Measurements from ENCODE around the gene ZHX3.
"Not testable (repeated sequence)": the region's sequence is repeated elsewhere in the genome, so short reads cannot be mapped to it uniquely, and the experiment has no call there.

The ZHX3 gene

DNA sequence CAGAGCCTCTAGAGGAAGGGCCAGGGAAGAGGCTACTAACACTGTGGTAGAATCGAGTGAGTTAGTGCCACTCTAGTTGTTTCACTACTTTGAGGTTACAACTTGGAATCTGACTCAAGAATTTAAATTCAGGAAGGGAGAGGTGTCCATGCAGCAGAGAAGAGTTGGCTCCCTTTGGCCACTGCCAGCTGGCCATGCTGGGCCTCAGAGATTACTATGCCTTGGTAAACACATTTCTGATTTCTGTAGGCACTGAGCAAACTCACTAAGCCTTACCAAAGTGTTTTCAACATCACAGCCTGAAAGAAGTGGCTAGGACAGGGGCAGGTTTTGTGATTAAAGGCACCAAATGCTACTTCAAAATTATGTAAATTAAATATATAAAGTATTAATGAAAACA is 61.9 kb downstream of the ZHX3 start:
- DNase-seq, result no peak

- DNase-seq, result peak; percentile 26
Measured at GRCh38 chr20:41249411-41250281, 67.9 kb downstream of the ZHX3 start.

DNA sequence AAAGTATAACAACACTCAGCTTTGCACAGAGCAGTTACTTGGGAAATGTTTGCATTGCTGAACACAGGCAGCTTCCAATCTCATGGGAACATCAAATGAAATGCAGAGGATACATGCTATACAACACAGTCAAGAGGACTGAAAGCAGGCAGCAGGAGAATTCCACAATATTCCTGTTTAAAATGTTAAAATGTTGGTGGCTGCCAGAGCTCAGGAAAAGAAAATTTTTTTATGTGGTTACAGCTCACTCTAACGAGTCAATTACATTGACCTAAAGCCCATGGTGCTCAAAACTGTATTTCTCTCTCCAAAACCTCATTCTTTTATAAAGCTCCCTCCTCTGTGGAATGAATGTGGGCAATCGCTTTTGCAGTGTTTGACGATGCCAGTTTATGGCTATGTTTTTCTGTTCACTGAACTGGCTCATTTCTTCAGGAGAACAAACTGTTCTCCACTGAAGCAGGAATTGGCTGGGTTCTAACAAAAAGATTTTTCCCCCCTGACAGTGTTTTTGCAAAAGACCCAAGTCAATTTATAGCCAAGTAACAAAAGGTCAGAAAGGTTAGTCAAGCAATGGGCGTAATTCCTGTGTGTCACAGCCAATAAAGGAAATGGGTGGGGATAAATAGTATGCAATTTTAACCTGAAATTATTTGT is 69.0 kb downstream of the ZHX3 start:
- no peak for DNase-seq

GRCh38 chr20:41247523-41248367 is 69.8 kb downstream of the ZHX3 start:
- DNase-seq, result no peak

- no peak for DNase-seq
Measured at GRCh38 chr20:41245086-41245707, 72.3 kb downstream of the ZHX3 start.

DNA sequence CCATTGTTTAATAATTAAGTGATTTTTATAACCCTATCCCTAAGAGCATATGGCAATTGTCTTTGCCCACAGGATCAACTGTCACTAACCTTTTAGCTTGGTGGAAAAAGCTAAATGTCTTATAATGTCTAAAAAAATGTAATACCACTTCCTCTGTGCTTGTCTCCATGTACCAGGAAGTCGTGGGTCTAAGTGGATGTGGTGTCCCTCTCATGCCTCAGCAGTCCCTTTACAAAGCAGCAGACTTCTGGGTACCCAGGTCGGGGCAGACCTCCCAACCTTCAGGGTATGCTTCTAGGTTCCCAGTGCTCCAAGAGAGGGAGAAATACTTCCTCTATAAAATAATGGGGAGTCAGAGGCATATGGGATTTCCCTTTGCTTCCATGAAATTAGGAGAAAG is 74.7 kb downstream of the ZHX3 start:
- no peak for DNase-seq

- no peak for DNase-seq
Measured at GRCh38 chr20:41242352-41242751, 75.2 kb downstream of the ZHX3 start.

GRCh38 chr20:41237233-41237632 is 80.3 kb downstream of the ZHX3 start:
- not testable (repeated sequence) for DNase-seq

DNA sequence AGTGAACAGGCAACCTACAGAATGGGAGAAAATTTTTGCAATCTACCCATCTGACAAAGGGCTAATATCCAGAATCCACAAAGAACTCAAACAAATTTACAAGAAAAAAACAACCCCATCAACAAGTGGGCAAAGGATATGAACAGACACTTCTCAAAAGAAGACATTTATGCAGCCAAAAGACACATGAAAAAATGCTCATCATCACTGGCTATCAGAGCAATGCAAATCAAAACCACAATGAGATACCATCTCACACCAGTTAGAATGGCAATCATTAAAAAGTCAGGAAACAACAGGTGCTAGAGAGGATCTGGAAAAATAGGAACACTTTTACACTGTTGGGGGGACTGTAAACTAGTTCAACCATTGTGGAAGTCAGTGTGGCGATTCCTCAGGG is 80.7 kb downstream of the ZHX3 start:
- DNase-seq, result not testable (repeated sequence)

- DNase-seq, result no peak
Measured at GRCh38 chr20:41234546-41234945, 83.0 kb downstream of the ZHX3 start.

DNA sequence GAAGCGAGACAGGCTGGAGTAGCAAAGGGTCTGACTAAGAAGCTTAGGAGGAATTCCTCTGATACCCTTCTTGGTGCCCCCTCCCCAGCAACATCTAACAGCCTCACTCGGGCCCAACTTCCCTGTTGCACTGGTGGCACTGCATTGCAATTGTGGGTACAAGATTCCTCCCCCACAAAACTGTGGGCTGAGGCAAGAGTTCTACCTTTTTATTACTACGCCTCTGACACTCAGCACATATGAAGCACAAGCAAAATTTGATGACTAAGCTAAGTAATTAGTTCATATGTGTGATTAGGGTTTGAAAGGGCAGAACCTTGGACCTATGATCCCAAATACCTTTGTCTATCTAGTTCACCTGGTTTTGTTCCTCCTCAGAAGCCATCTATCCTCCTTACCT is 83.5 kb downstream of the ZHX3 start:
- no peak for DNase-seq

- no peak for DNase-seq
Measured at GRCh38 chr20:41232973-41233926, 84.3 kb downstream of the ZHX3 start.

GRCh38 chr20:41231136-41231535 is 86.4 kb downstream of the ZHX3 start:
- no peak for DNase-seq

DNA sequence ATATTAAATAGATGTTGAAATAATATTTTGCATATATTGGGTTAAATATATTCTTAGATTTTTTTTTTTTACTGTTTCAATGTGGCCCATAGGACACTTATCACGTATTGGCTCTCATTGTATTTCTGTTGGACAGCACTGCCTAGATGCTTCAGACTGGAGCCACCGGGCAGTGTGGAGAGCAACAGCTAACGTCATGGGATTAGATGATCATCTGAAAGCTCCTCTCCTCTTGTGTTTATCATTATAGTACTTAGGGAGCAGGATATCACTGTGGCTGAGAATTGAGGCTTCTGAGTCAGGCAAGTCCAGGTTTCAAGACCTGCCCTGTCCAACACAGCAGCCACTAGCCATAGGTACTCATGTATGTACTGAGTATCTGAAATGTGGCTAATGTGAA is 87.4 kb downstream of the ZHX3 start:
- DNase-seq, result no peak

DNA sequence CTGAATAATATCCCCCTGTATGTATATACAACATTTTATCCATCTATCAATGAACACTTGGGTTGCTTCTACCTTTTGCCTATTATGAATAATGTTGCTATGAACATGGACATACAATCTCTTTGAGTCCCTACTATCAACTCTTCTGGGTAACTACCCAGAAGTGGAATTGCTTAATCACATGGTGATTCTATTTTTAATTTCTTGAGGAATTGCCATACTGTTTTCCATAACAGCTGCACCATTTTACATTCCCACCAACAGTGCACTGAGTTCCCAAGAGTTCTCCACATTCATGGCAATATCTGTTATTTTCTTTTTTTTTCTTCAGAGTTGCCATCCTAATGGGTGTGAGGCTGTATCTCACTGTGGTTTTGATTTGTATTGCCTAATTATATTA is 88.3 kb downstream of the ZHX3 start:
- no peak for DNase-seq

- peak; percentile 4 for DNase-seq
Measured at GRCh38 chr20:41228858-41229257, 88.7 kb downstream of the ZHX3 start.

DNA sequence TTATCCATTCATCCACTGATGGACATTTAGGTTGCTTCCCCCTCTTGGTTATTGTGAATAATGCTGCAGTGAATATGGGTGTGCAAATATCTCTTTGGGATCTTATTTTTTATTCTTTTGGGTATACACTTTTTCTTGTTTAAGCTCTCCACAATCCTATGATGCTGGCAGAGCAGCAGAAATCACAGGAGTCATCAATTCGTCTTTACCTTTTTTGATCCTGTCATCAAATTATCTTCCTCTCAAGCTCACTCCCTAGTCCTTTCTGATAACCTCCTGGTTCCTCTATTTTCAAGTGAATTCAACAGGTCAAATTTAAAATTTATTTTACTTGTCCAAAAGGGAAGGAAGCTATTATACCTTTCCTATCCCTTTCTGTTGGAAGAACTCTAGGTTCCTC is 91.1 kb downstream of the ZHX3 start:
- DNase-seq, result no peak

GRCh38 chr20:41225091-41225490 is 92.4 kb downstream of the ZHX3 start:
- DNase-seq, result no peak

GRCh38 chr20:41224281-41224680 is 93.2 kb downstream of the ZHX3 start:
- no peak for DNase-seq

GRCh38 chr20:41223112-41223511 is 94.4 kb downstream of the ZHX3 start:
- DNase-seq, result no peak

GRCh38 chr20:41222703-41223102 is 94.8 kb downstream of the ZHX3 start:
- DNase-seq, result no peak

GRCh38 chr20:41222296-41222695 is 95.2 kb downstream of the ZHX3 start:
- no peak for DNase-seq

Data from NCI-H526 treated with DMSO at 0.1 percent for 48 hours (cell line).